Activated naive CD4-positive, alpha-beta T cell treated with anti-CD3 and anti-CD28 coated beads for 36 hours (primary cell): ENCODE data around the gene ACTR1A. TPM values are rescaled to one million over a fixed set of nuclear protein-coding genes. Genes with fewer than 3 reads are reported as not detected.
"Not testable (repeated sequence)": the region's sequence is repeated elsewhere in the genome, so short reads cannot be mapped to it uniquely, and the experiment has no call there.

Experiments
- CTCF ChIA-PET: fragments of 350-600 bp; sonication (Branson Sonifier 250); formaldehyde crosslinking; loops from one replicate; lab custom pipeline; 2021; ENCODE audit warnings: antibody characterized with exemption; lab: Charles Lee
- DNase-seq: peaks from one replicate; pipeline ENCODE4 v3.0.0-alpha.2; 2020
- H3K27ac Mint-ChIP-seq: one replicate; pipeline ENCODE4 v1.8.0; 2021; ENCODE audit warnings: mild to moderate bottlenecking, mixed read lengths
- H3K27me3 Mint-ChIP-seq: one replicate; pipeline ENCODE4 v1.8.0; 2021; ENCODE audit warnings: low read depth, mixed read lengths
- H3K36me3 Mint-ChIP-seq: one replicate; pipeline ENCODE4 v1.8.0; 2021; ENCODE audit warnings: low read depth, mixed read lengths
- H3K4me1 Mint-ChIP-seq: one replicate; pipeline ENCODE4 v1.8.0; 2021; ENCODE audit warnings: low read depth, mixed read lengths
- H3K4me3 Mint-ChIP-seq: one replicate; pipeline ENCODE4 v1.8.0; 2021; ENCODE audit warnings: mild to moderate bottlenecking, moderate library complexity, mixed read lengths
- H3K9me3 Mint-ChIP-seq: one replicate; pipeline ENCODE4 v1.8.0; 2021; ENCODE audit warnings: mixed read lengths
- intact Hi-C: fragments of 100-400 bp; cut with micrococcal nuclease; formaldehyde crosslinking; loops from one replicate; pipeline ENCODE4 v1.15.1; 2023
- total RNA-seq, 2 experiments: library from RNA; stranded (reverse); gene quantifications; one replicate each; pipeline ENCODE4 v1.2.3, GENCODE V29; 2021

The ACTR1A gene
- total RNA-seq, 2 experiments from 2014 or later, result 59.6 to 60.8 TPM

- H3K27ac Mint-ChIP-seq, H3K27me3 Mint-ChIP-seq, DNase-seq, intact Hi-C loops, H3K9me3 Mint-ChIP-seq, H3K36me3 Mint-ChIP-seq, H3K4me3 Mint-ChIP-seq: not testable (repeated sequence)
- peaks cover 30% of the 10 kb centered on the region for H3K4me1 Mint-ChIP-seq
- CTCF ChIA-PET, result interaction anchor here (0.7 to 1.4 kb wide), 5 partner anchors 19 to 104 kb away, joined by 3 to 7 read pairs (median 3); no protein-coding TSS in a partner anchor
These were observed 1.8 kb downstream of the ACTR1A start for GRCh38 chr10:102500686-102501085.

- peaks cover 22% of the 10 kb centered on the region for H3K4me1 Mint-ChIP-seq
- H3K27me3 Mint-ChIP-seq, result no peaks in the 10 kb centered on the region
- CTCF ChIA-PET, result interaction anchor here (1.0 kb wide), 1 partner anchor 15 kb away, joined by 3 read pairs; no protein-coding TSS in a partner anchor
- intact Hi-C loops, result no loop called here
- DNase-seq, result no peak
- no peaks in the 10 kb centered on the region for H3K9me3 Mint-ChIP-seq
- H3K27ac Mint-ChIP-seq, result no peak overlapping the region
- H3K4me3 Mint-ChIP-seq, result no peak overlapping the region
- H3K36me3 Mint-ChIP-seq, result peaks cover 1% of the 10 kb centered on the region
These were observed 3.2 kb downstream of the ACTR1A start for GRCh38 chr10:102499356-102499755.

GRCh38 chr10:102497545-102497944 is 5.0 kb downstream of the ACTR1A start:
- no peaks in the 10 kb centered on the region for H3K9me3 Mint-ChIP-seq
- H3K4me1 Mint-ChIP-seq, result peaks cover 36% of the 10 kb centered on the region
- no peak overlapping the region for H3K27ac Mint-ChIP-seq
- intact Hi-C loops, result no loop called here
- H3K36me3 Mint-ChIP-seq, result peaks cover 1% of the 10 kb centered on the region
- no peaks in the 10 kb centered on the region for H3K27me3 Mint-ChIP-seq
- no peak overlapping the region for H3K4me3 Mint-ChIP-seq
- CTCF ChIA-PET, result interaction anchor here (2.2 kb wide), 1 partner anchor 86 kb away, joined by 8 read pairs; no protein-coding TSS in a partner anchor
- DNase-seq, result no peak

GRCh38 chr10:102493771-102494170 is 8.7 kb downstream of the ACTR1A start:
- intact Hi-C loops, result no loop called here
- Mint-ChIP-seq H3K27ac (no peak overlapping the region), H3K36me3 (peaks cover 3% of the 10 kb centered on the region), H3K27me3 (no peaks in the 10 kb centered on the region), H3K4me3 (no peak overlapping the region), H3K4me1 (peaks cover 25% of the 10 kb centered on the region), H3K9me3 (no peaks in the 10 kb centered on the region)
- CTCF ChIA-PET, result interaction anchor here (0.5 to 1.1 kb wide), 2 partner anchors 14 to 79 kb away, joined by 3 read pairs; no protein-coding TSS in a partner anchor
- DNase-seq, result no peak

- CTCF ChIA-PET, result no interaction called here
These were observed 9.5 kb downstream of the ACTR1A start for GRCh38 chr10:102492983-102493382.

GRCh38 chr10:102492344-102492939 is 10.1 kb downstream of the ACTR1A start:
- Mint-ChIP-seq H3K4me1 (peaks cover 20% of the 10 kb centered on the region), H3K36me3 (peaks cover 6% of the 10 kb centered on the region), H3K27me3 (no peaks in the 10 kb centered on the region), H3K27ac (no peak overlapping the region), H3K9me3 (no peaks in the 10 kb centered on the region), H3K4me3 (no peak overlapping the region)
- intact Hi-C loops, result no loop called here
- CTCF ChIA-PET, result interaction anchor here (2.3 kb wide), 1 partner anchor 14 kb away, joined by 6 read pairs; no protein-coding TSS in a partner anchor
- no peak for DNase-seq

More at GRCh38 chr10:102492983-102493382, 9.5 kb downstream of the ACTR1A start:
- Mint-ChIP-seq H3K27me3 (no peaks in the 10 kb centered on the region), H3K36me3 (peaks cover 3% of the 10 kb centered on the region), H3K4me3 (no peak overlapping the region), H3K4me1 (peaks cover 21% of the 10 kb centered on the region), H3K9me3 (no peaks in the 10 kb centered on the region), H3K27ac (peak overlapping the region; percentile 13)
- intact Hi-C loops, result no loop called here
- no peak for DNase-seq

GRCh38 chr10:102491136-102491535 is 11.4 kb downstream of the ACTR1A start:
- DNase-seq, result no peak
- peaks cover 16% of the 10 kb centered on the region for H3K4me1 Mint-ChIP-seq
- H3K27me3 Mint-ChIP-seq, result no peaks in the 10 kb centered on the region
- no peak overlapping the region for H3K27ac Mint-ChIP-seq
- CTCF ChIA-PET, result interaction anchor here (2.3 kb wide), 1 partner anchor 12 kb away, joined by 6 read pairs; no protein-coding TSS in a partner anchor
- intact Hi-C loops, result no loop called here
- H3K9me3 Mint-ChIP-seq, result no peaks in the 10 kb centered on the region
- no peak overlapping the region for H3K4me3 Mint-ChIP-seq
- H3K36me3 Mint-ChIP-seq, result peaks cover 6% of the 10 kb centered on the region

- no peak for DNase-seq
- intact Hi-C loops, result no loop called here
- CTCF ChIA-PET, result interaction anchor here (0.7 to 0.8 kb wide), 3 partner anchors 14 to 133 kb away, joined by 3 read pairs; no protein-coding TSS in a partner anchor
- Mint-ChIP-seq H3K9me3 (no peaks in the 10 kb centered on the region), H3K4me3 (no peak overlapping the region), H3K36me3 (peaks cover 14% of the 10 kb centered on the region), H3K27ac (no peak overlapping the region), H3K4me1 (no peaks in the 10 kb centered on the region), H3K27me3 (no peaks in the 10 kb centered on the region)
These were observed 17.3 kb downstream of the ACTR1A start for GRCh38 chr10:102485093-102485784.

- intact Hi-C loops, result no loop called here
- no peak overlapping the region for H3K4me3 Mint-ChIP-seq
- H3K9me3 Mint-ChIP-seq, result no peaks in the 10 kb centered on the region
- H3K4me1 Mint-ChIP-seq, result peaks cover 4% of the 10 kb centered on the region
- H3K36me3 Mint-ChIP-seq, result peaks cover 16% of the 10 kb centered on the region
- H3K27ac Mint-ChIP-seq, result no peak overlapping the region
- no peak for DNase-seq
- CTCF ChIA-PET, result no interaction called here
- no peaks in the 10 kb centered on the region for H3K27me3 Mint-ChIP-seq
These were observed 18.5 kb downstream of the ACTR1A start for GRCh38 chr10:102484021-102484420.

GRCh38 chr10:102480396-102480795 is 22.1 kb downstream of the ACTR1A start:
- Mint-ChIP-seq H3K9me3 (no peaks in the 10 kb centered on the region), H3K27me3 (no peaks in the 10 kb centered on the region), H3K4me1 (peaks cover 21% of the 10 kb centered on the region), H3K4me3 (no peak overlapping the region), H3K27ac (no peak overlapping the region), H3K36me3 (peaks cover 15% of the 10 kb centered on the region)
- CTCF ChIA-PET, result interaction anchor here (0.5 to 5.2 kb wide), 13 partner anchors 11 to 250 kb away, joined by 3 to 37 read pairs (median 12); partner anchors contain the start of genes ACTR1A, C10orf95, FBXL15 and SUFU
- no peak for DNase-seq
- intact Hi-C loops, result no loop called here

- CTCF ChIA-PET, result interaction anchor here (0.5 to 5.2 kb wide), 23 partner anchors 10 to 249 kb away, joined by 3 to 37 read pairs (median 6); partner anchors contain the start of genes ACTR1A, C10orf95, FBXL15 and SUFU
- Mint-ChIP-seq H3K36me3 (peaks cover 15% of the 10 kb centered on the region), H3K4me1 (peaks cover 24% of the 10 kb centered on the region), H3K27ac (peak overlapping the region; percentile 1), H3K9me3 (no peaks in the 10 kb centered on the region), H3K27me3 (no peaks in the 10 kb centered on the region), H3K4me3 (no peak overlapping the region)
- intact Hi-C loops, result loop anchor here (1.0 to 2.0 kb wide), 7 partner anchors 29 to 310 kb away; partner anchors contain the start of gene CUEDC2
- DNase-seq, result no peak
These were observed 22.9 kb downstream of the ACTR1A start for GRCh38 chr10:102479651-102480050.

- Mint-ChIP-seq H3K27me3 (no peaks in the 10 kb centered on the region), H3K4me1 (peaks cover 43% of the 10 kb centered on the region), H3K27ac (peak overlapping the region; percentile 31), H3K36me3 (peaks cover 12% of the 10 kb centered on the region), H3K9me3 (no peaks in the 10 kb centered on the region), H3K4me3 (no peak overlapping the region)
- CTCF ChIA-PET, result interaction anchor here (0.7 to 5.2 kb wide), 3 partner anchors 78 to 246 kb away, joined by 3 to 36 read pairs (median 5); no protein-coding TSS in a partner anchor
- no peak for DNase-seq
- intact Hi-C loops, result no loop called here
These were observed 25.9 kb downstream of the ACTR1A start for GRCh38 chr10:102476466-102477141.
